Measurements from ENCODE around the gene CCL24.
A peak's percentile ranks its signal among the peaks of the same experiment; 100 is the strongest.
"Not testable (repeated sequence)": the region's sequence is repeated elsewhere in the genome, so short reads cannot be mapped to it uniquely, and the experiment has no call there.

CCL24 gene, protein sequence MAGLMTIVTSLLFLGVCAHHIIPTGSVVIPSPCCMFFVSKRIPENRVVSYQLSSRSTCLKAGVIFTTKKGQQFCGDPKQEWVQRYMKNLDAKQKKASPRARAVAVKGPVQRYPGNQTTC

DNA sequence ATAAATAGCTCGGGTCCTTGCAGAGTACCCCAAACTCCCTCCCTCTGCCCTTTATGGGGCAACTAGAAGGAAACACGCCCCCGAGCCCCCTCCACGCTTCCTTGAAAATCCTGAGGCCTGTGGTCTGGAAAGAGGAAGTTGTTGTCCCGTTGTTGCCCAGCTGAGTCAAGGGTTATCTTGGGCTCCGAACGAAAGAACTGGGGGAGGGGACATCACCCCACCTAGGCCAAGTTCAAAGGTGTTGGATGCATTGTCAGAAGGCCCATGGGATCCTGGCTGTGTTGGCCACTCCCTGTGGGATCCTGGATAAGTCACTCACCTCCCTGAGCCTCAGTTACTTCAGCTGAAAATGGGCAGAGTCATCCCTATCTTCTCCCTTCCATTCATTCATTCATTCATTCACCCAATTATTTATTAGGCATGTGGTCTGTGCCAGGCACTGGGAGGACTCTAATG is at the start of gene CCL24:
CCL24 (minus strand) TSS at position 26 of the 456 bp plus-strand sequence. CDS start 91 bp downstream, outside the sequence.
- DNase-seq (ENCODE audit: low read depth), result no peak

DNA sequence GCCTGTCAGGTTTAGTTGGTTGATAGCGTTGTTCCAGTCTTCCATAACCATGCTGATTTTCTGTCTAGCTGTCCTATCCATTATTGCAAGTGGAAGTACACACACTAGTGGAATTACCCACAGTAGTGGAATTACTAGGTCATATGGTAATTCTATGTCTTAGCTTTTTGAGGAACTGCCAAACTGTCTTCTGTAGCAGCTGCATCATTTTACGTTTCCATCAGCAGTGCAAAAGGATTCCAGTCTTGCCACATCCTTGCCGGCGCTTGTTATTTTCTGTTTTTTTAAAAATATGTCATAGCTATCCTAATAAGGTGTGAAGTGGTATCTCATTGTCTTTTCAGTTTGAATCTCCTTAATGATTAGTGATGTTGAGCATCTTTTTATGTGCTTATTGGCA is 48.0 kb upstream of the CCL24 start:
- DNase-seq (ENCODE audit: low read depth), result no peak

DNA sequence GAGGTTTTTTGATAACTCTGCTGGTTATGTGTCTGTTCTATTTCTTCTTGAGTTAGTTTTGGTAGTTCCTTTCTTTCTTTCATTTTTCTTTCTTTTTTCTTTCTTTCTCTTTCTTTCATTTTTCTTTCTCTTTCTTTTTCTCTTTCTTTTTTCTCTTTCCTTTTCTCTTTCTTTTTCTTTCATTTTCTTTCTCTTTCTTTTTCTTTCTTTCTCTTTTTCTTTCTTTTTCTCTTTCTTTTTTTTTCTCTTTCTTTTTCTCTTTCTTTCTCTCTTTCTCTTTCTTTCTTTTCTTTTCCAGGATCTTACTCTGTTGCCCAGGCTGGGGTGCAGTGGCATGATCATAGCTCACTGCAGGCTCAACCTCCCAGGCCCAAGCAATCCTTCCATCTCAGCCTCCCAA is 44.8 kb upstream of the CCL24 start:
- DNase-seq (ENCODE audit: low read depth), result no peak

DNA sequence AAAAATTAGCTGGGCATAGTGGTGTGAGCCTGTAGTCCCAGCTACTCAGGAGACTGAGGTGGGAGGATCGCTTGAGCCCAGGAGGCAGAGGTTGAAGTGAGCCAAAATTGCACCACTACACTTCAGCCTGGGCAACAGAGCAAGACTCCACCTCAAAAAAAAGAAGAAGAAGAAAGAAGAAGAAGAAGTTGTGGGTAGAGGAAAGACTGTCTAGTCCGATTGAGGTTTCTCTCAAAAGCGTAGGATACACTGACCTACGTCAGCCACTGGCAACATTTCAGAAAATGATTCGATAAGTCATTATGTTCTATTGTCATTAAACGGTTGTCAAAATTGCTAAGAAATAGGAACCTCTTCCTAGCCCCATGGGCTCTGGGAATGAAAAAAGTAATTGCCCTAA is 42.9 kb upstream of the CCL24 start:
- DNase-seq (ENCODE audit: low read depth), result no peak

DNA sequence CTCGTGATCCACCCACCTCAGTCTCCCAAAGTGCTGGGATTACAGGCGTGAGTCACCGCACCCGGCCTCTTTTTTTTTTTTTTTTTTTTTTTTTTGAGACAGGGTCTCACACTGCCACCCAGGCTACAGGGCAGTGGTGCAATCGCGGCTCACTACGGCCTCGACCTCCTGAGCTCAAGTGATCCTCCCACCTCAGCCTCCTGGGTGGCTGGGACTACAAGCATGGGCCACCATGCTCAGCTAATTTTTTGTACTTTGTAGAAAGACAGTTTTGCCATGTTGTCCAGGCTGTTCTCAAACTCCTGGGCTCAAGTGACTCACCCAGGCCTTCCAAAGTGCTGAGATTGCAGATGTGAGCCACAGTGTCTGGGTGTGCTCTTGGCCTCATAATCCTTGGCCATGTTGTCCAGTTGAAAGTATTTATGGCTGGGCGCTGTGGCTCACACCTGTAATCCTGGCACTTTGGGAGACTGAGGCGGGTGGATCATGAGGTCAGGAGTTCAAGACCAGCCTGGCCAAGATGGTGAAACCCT is 41.3 kb upstream of the CCL24 start:
- DNase-seq (ENCODE audit: low read depth), result not testable (repeated sequence)

DNA sequence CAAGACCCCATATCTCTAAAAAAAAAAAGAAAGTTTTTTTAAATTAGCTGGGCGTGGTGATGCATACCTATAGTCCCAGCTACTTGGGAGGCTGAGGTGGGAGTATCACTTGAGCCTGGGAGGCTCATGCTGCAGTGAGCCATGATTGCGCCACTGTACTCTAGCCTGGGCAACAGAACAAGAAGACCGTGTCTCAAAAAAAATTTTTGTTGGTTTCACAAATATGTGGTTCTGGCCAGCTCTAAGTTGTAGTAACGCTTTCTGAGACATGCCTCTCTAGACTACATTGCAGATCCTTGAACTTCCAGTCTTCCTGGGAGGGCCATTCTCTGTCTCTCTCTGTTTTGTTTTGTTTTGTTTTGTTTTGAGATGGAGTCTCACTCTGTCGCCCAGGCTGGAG is 40.6 kb upstream of the CCL24 start:
- DNase-seq (ENCODE audit: low read depth), result peak; percentile 56

DNA sequence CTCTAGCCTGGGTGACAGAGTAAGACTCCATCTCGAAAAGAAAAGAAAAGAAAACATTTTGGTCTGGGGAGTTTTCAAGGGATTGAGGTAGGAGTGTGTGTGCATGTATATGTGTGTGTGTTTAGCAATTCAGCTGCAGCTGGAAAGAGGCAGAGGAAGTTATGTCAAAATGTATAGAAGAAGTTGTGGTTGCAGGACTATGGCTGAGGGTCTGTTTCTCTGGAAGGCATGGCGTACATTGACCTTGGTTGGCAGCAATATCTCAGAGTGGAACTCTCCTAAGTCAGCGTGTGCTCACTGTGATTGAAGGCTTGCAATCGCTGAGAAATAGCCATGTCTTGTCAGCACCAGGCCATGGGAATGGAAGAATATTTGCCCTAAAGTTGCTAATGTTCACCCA is 36.6 kb upstream of the CCL24 start:
- no peak for DNase-seq (ENCODE audit: low read depth)

DNA sequence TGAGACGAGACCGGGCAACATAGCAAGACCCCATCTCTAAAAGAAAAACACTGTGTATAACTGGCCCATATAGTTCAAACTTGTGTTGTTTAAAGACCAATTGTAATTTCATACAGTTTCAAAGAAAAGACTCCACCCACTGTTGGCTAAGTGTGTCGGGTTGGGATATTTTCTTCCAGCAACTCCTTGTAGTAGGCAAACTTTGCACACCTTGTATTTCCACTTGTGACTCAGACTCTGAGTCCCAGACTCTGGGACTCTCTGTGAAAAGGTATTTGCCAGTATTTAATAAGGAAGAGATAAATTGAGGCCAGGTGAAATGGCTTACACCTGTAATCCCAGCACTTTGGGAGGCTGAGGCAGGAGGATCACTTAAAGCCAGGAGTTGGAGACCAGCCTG is 36.0 kb upstream of the CCL24 start:
- DNase-seq (ENCODE audit: low read depth), result no peak

DNA sequence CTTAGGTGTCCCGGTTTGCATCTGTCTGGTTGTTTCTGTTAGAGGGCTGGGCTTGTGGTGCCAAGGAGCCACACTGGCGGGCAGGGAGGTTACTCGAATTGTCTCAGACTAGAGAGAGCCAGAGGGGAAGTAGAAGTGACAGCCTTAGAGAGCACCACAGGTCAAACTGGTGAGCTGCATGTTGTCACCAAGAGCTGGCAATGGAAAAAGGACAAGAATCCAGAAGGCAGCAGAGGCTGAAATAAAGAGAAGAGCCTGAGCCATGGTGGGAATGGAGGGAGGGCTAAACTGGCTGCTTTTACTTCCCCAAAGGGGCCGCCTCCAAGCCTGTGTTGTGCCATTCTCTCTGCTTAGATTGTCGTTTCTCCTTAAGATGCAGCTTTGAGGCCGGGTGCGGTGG is 34.1 kb upstream of the CCL24 start:
- no peak for DNase-seq (ENCODE audit: low read depth)

DNA sequence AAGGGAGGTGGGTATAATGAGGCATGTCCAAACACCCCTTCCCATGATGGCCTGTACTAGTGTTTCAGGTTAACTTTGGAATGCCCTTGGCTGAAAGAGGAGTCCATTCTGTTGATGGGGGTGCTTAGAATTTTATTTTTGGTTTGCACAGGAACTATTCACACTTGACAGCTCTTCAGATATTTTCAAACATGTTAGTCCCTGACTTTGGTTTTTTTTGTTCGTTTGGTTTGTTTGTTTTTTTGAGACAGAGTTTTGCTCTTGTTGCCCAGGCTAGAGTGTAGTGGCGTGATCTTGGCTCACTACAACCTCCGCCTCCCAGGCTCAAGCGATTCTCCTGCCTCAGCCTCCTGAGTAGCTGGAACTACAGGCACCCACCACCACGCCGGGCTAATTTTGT is 31.5 kb upstream of the CCL24 start:
- DNase-seq (ENCODE audit: low read depth), result not testable (repeated sequence)

DNA sequence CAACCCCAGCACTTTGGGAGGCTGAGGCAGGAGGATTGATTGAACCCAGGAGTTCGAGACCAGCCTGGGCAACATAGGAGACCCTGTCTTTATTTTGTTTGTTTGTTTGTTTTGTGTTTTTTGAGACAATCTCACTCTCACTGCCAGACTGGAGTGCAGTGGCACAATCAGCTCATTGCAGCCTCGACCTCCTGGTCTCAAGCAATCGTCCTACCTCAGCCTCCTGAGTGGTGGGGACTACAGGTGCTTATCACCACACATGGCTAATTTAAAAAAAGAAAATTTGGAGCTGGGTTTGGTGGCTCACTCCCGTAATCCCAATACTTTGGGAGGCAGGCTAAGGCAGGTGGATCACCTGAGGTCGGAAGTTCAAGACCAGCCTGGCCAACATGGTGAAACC is 30.6 kb upstream of the CCL24 start:
- no peak for DNase-seq (ENCODE audit: low read depth)

DNA sequence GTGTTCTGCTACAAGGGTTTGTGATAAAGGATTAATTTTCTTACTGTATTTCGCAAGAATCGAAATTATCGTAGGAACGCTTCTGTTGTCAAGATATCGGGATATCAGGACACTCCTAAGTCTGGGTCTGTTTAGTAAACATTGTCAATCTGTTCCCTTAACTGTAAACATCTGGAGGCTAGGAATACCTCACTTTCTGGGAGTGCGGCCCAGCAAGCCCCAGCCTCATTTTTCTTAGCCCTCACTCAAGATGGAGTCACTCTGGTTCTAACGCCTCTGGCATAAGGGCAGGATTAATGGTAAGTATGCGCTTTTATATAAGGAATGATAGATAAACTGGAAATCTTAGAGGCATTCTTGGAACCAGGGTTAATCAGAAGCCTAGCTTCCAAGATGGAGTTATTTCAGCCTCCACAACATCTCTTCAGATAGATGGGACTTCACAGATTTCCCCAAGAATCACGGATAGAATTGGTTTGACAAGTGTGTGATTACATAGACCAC is 30.1 kb upstream of the CCL24 start:
- no peak for DNase-seq (ENCODE audit: low read depth)

DNA sequence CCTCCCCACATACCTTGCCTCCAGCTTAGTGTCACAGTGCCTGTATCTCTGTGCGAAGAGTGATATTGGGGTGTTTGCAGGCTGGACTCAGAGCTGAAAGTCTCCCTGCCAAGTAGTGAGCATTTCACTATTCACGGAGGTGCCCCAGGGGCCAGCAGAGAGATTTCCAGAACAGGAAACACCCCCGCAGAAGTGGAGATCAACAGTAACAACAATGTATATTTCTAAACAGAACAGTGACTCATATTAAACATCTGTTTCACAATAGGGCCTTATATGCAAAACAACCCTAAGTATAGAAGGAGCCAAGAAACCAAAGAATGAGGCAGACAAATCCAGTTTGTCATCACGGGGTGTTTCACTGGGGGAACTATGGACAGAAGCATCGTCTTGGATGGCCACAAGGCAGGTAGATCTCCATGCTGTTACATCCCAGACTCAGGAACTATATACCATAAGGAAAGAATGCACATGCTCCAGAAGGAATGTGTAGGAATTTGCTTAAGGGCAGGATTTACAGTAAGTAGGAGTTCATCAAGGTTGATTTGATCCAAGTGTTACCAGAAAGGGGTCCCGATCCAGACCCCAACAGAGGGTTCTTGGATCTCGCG is 29.3 kb upstream of the CCL24 start:
- peak; percentile 87 for DNase-seq (ENCODE audit: low read depth)

DNA sequence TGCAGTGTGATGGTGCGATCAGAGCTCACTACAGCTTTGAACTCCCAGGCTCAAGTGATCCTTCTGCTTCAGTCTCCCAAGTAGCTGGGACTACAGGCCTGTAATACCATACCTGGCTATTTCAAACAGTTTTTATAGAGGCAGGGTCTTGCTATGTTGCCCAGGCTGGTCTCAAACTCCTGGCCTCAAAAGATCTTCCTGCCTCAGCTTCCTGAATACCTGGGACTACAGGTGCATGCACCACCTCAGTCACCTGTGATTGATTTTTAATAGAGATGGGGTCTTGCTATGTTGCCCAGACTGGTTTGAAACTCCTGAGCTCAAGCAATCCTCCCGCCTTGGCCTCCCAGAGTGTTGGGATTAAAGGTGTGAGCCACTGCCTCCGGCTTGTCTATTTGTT is 26.4 kb upstream of the CCL24 start:
- no peak for DNase-seq (ENCODE audit: low read depth)

DNA sequence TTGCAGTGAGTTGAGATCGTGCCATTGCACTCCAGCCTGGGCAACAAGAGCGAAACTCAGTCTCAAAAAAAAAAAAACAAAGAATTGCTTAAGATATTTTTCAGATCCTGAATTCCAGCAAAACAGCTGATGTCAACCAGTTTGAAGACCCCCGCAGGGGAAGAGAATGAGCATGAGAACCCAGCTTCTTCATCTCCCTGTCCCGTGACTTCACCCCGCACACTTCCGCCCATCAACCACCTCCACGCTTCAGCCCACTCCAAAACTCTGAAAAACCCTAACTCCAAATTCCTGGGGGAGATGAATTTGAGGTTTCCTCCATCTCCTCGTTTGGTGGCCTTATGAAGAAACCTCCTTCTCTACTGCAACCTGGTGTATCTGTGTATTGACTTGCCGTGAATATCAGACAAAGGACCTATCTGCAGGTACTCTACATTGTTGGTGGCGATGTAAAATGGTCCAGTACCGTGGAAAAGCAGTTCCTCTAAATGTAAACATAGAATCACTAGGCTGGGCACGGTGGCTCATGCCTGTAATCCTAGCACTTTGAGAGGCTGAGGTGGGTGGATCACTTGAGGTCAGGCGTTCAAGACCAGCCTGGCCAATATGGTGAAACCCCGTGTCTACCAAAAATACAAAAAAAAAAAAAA is 24.8 kb upstream of the CCL24 start:
- not testable (repeated sequence) for DNase-seq (ENCODE audit: low read depth)

DNA sequence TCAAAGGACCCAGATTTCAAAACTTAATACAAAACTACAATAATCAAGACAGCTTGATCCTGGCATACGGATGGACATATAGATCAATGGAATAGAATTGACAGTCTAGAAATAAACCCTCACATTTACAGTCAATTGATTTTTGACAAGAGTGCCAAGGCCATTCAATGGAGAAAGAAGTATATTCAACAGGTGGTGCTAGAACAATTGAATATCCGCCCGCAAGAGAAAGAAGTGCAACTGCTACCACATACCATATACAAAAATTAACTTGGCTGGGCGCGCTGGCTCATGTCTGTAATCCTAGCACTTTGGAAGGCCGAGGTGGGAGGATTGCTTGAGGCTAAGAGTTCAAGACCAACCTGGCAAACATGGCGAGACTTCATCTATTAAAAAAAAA is 23.2 kb upstream of the CCL24 start:
- no peak for DNase-seq (ENCODE audit: low read depth)

DNA sequence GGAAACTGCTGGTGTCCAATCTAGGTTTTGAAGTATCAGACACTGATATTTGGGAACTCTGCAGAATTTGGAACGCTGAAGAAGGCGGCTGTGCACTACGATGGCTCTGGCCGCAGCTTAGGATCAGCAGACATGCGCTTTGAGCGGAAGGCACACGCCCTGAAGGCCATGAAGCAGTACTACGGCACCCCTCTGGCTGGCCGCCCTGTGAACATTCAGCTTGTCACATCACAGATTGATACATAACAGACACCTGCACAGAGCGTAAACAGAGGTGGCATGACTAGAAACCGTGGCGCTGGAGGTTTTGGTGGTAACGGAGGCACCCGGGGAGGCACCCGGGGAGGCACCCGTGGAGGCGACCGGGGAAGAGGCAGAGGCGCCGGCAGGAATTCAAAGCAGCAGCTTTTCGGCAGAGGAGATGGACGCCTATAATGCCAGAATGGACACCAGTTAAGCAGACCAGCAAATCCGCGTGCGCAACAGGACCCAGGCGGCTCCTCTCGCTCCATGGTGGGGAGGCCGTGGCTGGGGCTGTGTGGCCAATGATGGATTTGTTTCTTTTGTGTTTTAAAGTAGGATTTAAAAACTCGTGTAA is 22.2 kb upstream of the CCL24 start:
- no peak for DNase-seq (ENCODE audit: low read depth)

DNA sequence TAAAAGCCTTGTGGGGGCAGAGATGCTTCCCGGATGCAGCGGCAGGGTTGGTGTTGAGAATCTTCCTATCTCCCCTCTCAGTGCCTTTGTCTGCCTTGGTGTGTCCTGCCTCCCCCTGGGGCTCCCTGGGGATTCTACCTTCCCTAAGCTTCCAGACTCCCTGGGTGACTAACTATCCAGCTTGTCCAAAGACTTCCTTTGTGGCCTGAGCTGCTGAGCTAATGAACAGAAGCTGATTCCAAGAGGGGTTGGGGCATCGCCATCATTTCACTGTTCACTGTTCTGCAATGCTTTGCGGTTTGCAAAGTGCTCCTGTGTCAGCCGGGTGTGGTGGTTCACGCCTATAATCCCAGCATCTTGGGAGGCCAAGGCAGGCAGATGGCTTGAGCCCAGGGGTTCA is 20.1 kb upstream of the CCL24 start:
- not testable (repeated sequence) for DNase-seq (ENCODE audit: low read depth)

DNA sequence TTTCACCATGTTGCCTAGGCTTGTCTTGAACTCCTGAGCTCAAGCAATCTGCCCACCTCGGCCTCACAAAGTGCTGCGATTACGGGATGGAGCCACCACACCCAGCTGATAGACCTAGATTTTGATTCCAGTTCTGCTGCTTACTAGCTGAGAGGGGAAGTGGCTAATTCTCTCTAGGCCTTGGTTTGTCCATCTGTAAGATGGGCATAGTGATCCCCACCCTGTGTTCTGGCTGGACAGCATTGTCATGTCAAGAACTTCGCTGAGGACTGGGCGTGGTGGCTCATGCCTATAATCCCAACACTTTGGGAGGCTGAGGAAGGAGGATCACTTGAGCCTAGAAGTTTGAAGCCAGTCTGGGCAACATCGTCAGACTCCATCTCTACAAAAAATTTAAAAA is 17.4 kb upstream of the CCL24 start:
- DNase-seq (ENCODE audit: low read depth), result no peak

DNA sequence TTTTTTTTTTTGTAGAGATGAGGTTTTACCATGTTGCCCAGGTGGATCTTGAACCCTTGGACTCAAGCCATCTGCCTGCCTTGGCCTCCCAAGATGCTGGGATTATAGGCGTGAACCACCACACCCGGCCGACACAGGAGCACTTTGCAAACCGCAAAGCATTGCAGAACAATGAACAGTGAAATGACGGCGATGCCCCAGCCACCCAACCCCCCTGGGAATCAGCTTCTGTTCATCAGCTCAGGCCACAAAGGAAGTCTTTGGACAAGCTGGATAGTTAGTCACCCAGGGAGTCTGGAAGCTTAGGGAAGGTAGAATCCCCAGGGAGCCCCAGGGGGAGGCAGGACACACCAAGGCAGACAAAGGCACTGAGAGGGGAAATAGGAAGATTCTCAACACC is 16.1 kb upstream of the CCL24 start:
- not testable (repeated sequence) for DNase-seq (ENCODE audit: low read depth)

DNA sequence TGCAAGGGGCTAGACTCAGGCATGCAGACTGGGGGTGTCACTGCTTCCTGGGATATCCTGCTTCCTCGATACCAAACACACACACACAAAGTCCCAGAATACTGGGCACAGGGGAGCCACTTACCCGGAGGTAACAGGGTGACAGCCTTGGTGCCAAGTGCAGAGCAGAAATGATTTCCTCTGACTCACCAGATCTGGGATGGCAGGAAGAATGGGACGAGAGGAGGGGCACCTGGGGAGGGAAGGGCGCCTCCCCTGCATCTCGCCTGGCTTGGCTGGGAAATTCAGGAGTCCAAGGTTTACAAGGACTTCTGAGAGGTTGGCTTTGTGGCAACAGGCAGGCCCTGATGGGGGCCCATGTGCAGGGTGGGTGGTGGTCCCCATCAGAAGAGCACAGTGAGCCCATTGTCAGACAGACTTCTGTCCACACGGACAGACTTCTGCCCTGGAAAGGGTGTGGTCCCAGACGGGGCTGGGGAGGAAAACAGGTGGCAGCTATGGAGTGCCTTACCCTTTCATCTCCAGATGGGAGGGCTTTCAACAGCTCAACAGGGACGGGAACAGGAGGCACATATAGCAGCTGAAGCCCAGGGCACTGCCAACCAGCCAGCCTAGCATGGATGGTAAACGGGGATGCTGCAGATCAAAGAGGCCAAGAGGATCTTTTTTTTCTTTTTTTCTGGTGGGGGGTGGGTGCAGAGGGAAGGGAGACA is 9.7 kb upstream of the CCL24 start:
- DNase-seq (ENCODE audit: low read depth), result no peak

DNA sequence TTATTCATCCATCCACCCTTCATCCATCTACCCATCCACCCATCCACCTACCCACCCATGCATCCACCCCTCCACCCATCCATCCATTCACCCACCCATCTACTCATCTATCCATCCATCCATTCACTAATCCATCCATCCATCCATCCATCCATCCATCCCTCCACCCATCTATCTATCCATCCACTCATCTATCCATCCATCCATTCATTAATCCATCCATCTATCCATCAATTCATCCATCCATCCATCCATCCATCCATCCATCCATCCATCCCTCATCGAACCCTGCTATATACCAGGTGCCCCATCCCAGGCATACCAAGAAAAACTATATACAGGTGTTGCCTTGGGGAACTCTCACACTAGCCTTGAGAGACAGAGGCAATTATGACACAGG is 7.1 kb upstream of the CCL24 start:
- DNase-seq (ENCODE audit: low read depth), result no peak

Data from fibroblast of the conjunctiva (primary cell).